HG02623 (cell line): ENCODE measurements around the gene ARPC5.
A peak's percentile ranks its signal among the peaks of the same experiment; 100 is the strongest.
"Not testable (repeated sequence)": the region's sequence is repeated elsewhere in the genome, so short reads cannot be mapped to it uniquely, and the experiment has no call there.

Source experiments
- ATAC-seq: cut with Tn5 transposase; IDR thresholded peaks from one replicate; pipeline ENCODE4 v1.9.1; 2021; ENCODE audit warnings: moderate library complexity; ENCODE audit not compliant: unreplicated experiment

ARPC5 gene

DNA sequence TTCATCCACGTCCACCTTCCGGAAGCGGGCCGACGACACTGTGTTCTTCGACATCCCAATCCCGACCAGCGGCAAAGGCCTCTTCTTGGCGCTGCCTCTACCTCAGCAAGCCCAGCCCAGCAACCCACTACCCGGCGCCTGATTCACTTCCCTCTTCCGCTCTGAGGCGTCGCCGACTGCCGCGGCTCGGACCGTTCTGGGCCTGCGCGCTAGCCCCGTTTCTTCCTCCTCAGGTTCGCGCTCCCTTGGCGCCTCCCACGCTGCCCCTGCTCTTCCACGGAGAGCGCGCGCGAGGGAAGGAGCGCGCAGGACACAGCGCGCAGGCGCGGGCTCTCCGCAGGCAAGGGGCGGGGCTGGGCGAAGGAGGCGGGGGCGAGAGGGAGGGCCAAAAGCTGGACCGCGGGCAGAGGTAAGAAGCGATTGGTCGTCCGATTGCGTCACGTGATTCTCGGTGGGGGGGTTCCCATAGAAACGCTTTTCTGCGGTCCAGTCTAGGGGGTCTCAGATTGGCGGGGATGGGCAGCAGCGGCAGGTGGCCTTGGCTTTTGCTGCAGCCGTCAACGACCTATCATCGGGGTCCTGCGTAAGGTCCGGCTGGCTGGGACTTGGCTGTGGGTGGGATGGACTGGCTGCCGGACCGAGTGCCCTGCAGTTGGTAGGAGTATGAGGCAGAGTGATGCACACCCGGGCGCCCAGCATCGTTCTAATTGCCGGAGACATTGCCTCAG, at the start of gene ARPC5:
Gene ARPC5, minus strand, starts transcription at position 178 of the 728 bp plus-strand sequence. Its CDS starts 124 bp downstream, at position 54.
- ATAC-seq = peak; percentile 78

DNA sequence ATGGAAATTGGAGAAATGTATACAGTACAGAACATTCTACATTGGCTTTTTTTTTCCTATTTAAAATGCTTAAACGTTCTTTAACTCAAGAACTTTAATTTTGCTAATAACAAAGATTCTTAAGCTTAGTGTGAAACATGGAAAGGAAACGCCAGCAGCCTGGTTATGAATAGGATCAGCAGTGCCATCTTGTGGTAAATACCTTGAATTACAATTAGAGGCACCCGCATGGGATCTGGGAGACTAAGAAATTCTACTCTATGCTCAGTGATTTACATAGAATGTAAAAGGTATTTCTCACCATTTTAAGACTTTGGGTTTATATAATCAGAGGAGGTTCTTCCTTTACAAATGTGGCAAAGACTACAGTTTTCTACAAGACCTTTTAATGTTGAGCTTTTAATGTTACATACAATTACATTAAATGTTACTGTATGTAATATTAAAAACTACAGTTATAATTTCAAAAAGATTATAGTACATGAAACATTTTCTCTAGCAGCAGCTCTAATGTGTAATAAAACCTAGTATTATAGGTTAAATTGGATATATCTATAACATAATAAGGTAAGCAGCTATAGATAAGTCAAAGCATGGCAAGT, 49.6 kb upstream of the ARPC5 start:
- ATAC-seq = no peak

DNA sequence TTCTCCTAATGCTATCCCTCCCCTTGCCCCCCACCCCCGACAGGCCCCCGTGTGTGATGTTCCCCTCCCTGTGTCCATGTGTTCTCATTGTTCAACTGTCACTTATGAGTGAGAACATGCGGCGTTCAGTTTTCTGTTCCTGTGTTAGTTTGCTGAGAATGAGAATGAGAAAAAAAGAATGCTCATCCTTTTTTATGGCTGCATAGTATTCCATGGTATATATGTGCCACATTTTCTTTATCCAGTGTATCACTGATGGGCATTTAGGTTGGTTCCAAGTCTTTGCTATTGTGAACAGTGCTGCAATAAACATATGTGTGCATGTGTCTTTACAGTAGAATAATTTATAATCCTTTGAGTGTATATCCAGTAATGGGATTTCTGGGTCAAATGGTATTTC, 43.8 kb upstream of the ARPC5 start:
- ATAC-seq = not testable (repeated sequence)

DNA sequence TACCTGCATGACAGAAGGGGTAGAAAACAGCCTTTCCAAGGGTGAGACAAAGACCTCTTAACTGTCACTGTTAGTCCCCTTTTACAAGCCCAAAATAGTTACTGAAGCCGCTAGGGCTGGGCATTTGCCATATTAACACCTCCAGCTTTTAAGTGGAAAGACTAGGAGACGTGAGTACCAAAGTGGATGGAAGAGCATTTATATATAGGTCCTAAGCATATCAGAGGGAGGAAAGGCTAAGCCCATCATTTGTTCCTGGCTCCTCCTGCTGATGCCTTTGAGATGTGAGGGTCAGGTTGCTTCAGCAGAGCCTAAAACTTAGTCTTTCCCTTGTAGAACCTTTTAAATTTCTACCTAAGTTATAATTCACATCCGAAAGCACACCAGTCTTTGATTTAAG, 43.2 kb upstream of the ARPC5 start:
- no peak for ATAC-seq

DNA sequence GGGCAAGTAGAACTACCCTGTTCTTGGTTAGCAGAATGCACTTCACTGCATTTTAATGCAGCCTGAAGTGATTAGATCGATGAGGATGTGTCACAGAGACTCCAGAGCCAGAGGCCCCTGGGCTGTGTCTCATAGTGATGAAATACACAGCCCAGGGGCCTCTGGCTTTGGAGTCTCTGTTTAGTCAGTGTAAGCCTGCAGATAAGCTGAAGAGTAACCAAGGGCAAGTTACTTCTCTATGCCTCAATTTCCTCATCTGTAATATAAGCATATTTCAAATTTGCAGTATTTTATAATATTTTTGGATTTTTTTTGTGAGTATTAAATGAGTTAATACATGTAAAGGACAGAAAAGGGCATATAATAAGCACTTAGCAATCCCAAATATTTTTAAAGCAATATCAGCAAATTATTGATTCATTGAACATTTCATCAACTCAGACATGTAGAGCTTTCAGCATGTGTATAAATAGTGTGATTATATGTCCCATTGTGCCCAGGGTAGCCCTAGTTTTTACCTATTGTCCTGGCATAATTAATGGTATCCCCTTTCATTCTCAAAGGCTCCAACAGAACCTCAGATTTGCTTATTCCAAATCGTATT, 41.1 kb upstream of the ARPC5 start:
- no peak for ATAC-seq

DNA sequence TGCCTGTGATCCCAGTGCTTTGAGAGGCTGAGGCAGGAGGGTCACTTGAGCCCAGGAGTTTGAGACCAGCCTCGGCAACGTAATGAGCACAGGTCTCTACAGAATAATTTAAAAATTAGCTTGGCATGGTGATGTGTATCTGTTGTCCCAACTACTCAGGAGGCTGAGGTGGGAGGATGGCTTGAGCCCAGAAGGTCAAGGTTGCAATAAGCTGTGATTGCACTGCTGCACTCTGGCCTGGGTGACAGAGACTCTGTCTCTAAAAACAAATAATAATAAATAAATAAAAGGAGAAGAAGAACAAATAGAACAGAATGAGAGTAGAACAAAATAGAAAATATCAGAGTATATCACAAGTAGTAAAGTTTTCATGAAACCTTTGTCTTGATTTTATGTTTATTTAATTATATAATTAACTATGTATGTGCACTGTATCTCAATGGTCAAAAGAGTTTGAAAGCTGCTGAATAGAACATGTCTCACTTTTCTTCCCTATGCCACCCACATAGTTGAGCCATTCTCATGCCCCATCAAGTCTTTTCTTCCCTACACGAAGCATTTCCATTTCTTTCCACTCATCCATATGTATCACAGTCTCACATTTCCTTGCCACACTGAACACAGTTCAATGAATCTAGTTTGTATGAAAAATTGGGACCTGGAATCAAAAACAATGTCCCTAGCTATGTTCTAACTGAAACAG, 40.5 kb upstream of the ARPC5 start:
- ATAC-seq = no peak

DNA sequence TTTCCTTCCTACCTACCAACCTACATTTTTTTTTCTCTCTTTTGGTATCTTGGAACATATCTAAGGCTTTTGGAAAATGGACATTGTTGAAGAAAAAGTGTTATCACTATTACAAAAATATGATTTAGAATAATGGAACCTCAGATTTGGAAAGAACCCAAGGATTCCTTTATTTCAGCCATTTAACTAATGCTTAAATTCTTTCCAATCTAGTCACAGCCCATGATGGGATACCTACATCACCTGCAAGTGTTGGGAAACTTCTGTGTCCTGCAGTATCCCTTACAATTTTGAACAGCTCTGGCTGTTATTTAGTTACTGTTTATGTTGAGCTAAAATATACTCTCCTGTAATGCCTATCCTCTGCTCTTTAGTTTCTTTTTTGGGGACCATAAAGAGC, 39.8 kb upstream of the ARPC5 start:
- ATAC-seq = no peak

DNA sequence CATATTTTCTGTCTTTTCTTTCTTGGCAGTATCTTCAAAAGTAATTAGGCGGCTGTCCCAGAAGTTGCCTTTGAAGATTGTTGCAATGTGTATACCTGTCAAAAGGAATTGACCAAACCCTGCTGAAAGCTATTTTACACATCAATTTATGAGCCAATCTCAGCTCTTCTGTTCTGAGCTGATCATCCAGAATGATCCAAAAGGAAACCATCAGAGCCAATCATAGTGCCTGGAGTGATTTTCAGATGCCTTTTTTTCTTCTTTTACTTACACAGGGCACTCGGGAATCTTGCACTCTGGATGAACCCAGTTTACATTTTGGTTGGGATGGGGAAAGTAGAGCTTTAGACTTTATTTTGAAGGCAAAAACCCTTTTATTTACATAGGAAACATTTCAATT, 39.3 kb upstream of the ARPC5 start:
- ATAC-seq = no peak

DNA sequence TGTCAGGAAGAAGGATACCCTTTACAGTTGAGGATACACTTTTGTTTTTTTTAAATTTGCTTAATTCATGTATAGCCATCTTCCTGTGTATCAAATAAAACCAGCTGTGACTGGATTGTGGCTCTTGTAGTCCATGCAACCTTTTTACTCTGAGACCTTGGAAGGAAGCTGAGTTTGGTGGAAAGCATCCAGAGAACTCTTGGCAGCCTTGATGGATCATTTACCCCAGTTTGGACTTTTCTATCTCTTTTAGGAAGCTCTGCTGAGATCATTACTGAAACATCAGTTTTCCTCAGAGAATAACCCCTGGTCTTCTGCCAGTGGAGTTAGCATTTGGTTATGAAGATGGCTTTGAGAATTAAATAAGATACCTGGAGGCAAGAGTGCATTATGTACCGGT, 38.8 kb upstream of the ARPC5 start:
- ATAC-seq = no peak

DNA sequence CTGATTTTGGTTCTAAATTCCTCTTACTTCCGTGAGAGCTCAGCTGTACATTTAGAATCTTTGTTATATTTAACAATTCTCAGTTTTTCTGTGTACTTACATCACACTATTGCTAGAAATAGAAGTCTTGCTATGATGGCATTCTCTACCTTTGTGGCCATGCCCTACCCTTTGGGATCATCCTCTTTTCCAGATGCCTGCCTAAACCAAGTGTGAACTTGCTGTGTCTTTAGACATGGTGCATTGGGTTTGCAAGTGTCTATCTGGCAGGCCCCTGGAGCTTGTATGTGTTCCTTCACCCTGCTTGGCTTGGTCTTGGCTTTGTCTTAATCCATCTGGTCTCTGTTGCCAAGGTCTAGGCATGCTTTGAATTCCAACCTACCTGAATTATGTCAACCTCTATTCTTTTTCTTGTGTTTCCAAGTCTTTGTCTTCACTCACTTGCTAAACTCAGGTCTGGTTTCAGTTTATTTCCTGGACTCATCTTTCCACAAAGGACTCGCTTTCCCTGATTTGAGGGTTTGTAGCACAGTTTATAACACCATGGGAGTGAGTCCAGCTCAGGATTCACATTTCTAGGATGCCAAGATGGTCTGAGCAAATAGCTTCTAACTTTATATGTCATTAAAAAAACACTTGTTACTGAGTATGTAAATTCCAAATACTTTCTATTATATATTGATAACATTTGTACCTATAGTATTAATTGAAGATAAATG, 38.2 kb upstream of the ARPC5 start:
- no peak for ATAC-seq

DNA sequence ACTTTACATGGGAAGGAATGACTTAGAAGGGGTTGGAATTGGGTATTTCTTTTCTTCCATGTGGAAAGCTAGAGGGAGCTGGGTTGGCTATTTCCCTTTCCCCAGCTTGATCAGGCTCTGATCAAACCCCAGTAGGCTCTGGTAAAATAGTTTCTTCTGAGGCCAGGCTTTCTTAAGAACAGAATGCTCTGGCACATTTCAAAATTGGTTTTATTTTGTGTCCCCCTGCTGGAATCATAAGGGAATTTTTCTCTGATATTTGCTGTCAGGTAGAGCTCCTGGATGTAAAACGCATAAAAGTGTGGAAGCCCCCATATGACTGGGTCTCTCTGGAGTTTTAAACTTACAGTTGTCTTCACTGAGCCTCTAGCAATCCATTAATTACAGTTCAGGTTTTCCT, 34.6 kb upstream of the ARPC5 start:
- ATAC-seq = no peak

DNA sequence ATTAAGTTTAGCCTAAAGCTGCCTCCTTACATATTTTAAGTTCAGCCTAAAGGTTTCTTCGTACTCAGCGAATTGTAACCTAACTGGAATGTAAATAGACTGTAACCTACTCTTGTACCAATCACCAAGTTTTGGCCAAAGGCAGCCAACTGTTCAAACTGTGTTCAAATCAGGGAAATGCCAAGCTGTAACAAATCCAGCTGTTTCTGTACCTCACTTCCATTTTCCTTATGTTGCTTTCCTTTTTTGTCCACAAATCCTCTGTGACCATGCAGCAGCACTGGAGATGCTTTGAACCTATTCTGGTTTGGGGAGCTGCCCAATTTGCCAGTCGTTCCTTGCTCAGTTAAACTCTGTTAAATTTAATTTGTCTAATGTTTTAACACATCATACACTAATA, 20.8 kb upstream of the ARPC5 start:
- no peak for ATAC-seq

DNA sequence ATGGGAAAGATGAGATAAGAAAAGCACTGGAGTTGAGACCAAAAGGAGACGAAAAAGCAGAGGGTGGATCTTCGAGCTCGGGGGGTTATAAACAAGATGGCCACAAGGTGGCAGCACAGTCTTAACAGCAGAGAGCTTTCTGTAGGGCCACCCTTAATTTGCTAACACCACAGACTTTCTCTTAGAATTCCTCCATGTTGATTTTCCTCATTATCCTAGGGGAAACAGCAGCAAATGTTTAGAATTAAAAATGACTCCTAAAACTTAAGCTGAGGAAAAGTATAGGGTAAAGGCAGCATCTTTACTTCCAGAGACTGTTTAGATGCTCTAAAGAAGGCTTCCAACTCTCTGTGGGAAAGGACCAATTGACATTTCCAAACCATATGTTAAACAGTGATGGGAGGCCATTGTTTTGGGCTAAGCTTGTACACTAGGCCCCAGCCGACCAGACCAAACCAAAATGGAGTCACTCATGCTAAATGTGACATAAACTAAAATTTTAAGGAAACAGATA, 20.0 kb upstream of the ARPC5 start:
- peak; percentile 69 for ATAC-seq

DNA sequence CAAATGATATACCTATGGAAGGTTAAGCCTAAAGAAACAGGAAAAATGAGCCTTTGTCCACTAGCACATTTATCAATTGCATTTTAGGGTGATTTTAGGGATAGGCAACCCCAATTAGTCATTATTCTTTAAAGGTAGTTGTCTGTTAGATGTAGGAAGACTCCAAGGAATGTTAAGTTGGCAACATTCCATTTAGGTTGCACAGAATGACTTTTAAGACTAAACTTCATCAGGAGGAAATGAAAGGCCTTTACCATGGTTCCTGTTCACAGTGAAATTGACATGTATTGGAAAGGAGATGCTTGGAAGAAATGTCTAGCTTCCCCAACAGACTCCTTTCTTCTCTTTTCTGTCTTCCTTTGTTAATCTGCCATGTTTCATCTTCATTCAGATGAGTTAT, 19.1 kb upstream of the ARPC5 start:
- no peak for ATAC-seq

DNA sequence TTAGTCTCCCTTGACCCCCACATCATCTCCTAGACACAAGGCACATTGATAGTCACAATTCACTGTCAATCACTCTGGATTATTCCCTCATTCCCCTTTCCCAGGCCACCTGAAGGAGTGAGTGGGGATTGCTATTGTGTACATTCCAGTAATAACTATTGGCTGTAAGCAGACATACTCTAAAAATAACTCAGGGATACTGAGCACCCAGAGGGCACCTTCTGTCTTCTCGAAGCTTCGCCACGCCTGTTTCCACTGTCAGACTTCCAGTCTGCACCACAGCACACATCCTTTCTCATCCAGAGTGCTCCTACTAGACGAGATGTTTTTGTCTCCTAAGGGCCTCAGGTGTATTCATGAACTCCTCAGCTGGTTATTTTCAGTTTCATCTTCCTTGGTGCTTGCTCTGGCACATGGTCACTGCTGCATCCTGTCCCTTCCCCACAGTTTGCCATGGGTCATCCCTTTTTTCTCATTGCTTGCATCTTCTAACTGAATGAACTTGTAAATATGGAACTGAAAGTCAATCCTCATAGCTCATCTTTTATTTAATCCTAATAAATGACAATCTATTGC, 18.4 kb upstream of the ARPC5 start:
- no peak for ATAC-seq

DNA sequence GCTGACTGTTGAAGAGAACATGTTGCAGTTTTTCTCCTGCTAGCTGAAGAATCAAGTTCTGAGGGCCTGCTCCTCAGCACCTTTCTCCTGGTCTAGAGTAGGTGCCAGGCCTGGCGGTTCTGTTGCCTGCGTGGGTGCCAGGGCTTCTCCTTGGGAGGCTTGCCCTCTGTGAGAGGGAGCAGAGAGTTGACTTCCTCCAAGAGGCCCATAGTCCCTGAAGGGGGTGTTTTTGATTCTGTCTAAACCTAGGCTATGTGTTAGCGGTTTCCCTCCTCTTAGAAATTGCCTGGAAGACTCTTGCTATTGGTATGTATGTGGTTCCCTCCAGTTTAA, 17.8 kb upstream of the ARPC5 start:
- no peak for ATAC-seq

DNA sequence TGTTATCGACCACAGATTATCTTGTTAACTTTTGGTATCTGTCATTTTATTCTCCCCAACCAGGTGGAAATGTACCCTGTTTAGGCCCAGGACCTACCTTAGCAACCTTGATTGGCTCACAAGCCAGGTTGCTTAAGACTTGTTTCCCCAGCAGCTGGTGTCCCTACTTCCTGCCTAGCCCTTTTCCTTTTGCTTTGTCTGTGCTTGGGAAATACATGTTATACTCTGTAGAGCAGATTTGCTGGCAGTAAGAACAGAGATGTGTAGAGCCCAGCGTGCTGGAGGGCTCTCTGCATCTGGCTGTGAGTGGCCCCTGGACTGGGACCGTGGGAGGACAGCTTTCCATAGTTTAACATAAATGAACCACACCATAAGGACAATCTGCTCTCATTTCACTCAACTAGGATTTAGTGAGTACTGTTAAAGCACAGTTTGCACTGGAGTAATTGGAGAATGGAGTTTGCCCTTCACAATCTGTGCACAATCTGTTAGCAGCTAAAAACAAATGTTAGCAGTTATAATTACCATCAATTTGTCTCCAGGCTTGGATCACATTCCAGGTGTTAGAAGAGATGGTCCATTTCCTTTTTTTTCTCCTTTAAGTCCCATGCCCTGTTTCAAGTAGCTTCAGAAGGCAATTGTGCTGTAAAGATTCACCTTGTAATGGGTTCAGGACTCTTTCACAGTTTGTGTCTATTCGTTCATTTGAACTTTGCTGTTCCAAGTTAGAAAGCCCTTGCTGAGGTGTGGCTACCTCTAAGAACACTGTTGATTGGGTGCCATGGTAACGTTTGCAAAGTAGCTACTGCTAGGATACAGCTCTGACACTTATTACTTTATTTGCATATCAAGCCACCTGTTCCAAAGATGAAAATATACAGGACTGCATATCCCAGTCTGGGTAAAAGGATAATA, 17.2 kb upstream of the ARPC5 start, which contains the start of gene APOBEC4:
Gene APOBEC4, minus strand, starts transcription at position 770 of the 915 bp plus-strand sequence. CDS start 4,535 bp downstream, outside the sequence.
- no peak for ATAC-seq

DNA sequence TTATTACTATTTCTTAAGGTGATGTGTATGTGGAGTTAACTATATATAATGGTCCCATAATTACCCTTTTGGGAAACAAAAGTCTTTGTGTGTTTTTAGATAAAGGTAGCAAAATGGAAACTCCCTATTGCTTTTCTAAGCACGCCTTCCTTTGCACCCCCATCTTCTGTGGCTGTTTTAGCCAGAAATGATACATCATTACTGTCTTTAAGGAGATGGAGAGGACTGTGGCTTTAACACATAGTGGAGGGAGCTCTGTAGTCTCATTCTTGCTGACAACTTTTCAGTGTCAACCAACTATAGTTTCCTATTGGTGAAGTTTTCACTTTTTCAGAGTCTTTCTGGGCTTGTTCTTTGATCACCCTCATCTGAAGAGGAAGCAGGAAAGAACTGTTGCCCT, 16.5 kb upstream of the ARPC5 start:
- peak; percentile 42 for ATAC-seq

DNA sequence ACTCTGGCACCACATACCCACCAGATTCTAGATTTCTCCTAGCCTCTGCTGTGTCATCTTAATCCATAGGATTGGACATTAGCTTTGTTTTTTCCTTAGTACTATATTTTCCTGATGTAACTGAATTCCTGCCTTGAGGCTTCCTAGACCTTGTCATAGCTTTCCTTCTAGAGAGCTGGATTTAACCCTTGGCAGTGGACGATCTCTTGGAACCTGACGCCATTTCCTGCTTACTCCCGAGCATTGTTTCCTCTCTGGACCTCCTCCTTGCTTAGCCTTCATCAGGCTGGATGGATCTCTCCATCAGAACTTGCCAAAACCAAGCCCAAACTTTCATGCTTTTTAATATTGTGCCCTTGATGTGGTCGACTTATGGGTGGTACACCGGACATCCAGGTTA, 16.0 kb upstream of the ARPC5 start:
- no peak for ATAC-seq

DNA sequence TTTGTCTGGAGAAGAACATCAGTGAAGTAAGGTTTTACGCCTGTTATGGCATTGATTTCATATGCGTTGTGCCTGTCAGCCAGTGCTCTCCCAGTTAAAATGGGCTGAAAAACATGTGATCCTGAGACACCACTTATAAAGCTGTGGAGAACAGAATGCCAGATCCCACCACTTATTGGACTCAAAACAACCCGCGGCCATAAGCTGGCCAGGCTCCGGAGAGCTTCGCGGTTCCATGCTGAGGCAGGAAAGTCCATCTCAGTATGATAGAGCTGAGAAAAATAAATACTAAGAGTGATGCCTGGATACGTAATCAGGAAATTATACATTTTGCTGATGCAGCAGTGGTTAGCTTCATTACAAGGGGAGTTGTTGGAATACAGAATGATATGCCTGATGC, 12.5 kb upstream of the ARPC5 start:
- no peak for ATAC-seq
